ENCODE measurements around the gene KLHL3.
"Not testable (repeated sequence)": the region's sequence is repeated elsewhere in the genome, so short reads cannot be mapped to it uniquely, and the experiment has no call there.

The KLHL3 gene

DNA sequence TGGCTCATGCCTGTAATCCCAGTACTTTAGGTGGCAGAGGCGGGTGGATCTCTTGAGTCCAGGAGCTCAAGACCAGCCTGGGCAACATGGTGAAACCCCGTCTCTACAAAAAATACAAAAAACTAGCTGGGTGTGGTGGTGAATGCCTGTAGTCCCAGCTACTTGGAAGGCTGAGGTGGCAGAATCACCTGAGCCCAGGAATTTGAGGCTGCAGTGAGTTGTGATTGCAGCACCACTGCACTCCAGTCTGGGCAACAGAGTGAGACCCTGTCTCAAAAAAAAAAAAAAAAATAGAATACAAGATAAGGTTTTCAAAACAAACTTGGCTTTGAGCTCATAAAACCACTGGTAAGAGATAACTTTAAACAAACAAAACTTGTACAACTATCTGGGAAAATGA lies 92.8 kb downstream of the KLHL3 start:
- not testable (repeated sequence) for DNase-seq (ENCODE audit: low spot score in 2 of 2); ATAC-seq; H3K27ac Mint-ChIP-seq; H3K4me3 Mint-ChIP-seq; H3K4me1 Mint-ChIP-seq; H3K9me3 Mint-ChIP-seq; H3K36me3 Mint-ChIP-seq

- no peak for ATAC-seq
- Mint-ChIP-seq H3K27ac (no peak overlapping the region), H3K36me3 (no peaks in the 10 kb centered on the region), H3K4me3 (no peak overlapping the region), H3K4me1 (no peaks in the 10 kb centered on the region), H3K9me3 (no peaks in the 10 kb centered on the region)
- DNase-seq (ENCODE audit: low spot score in 2 of 2): no peak
Observed at GRCh38 chr5:137642091-137642490, 93.8 kb downstream of the KLHL3 start.

GRCh38 chr5:137641148-137641547 lies 94.7 kb downstream of the KLHL3 start:
- H3K9me3 Mint-ChIP-seq: no peaks in the 10 kb centered on the region
- H3K36me3 Mint-ChIP-seq: no peaks in the 10 kb centered on the region
- H3K4me3 Mint-ChIP-seq: no peak overlapping the region
- no peak overlapping the region for H3K27ac Mint-ChIP-seq
- H3K4me1 Mint-ChIP-seq: no peaks in the 10 kb centered on the region
- DNase-seq (ENCODE audit: low spot score in 2 of 2): no peak
- ATAC-seq: no peak

DNA sequence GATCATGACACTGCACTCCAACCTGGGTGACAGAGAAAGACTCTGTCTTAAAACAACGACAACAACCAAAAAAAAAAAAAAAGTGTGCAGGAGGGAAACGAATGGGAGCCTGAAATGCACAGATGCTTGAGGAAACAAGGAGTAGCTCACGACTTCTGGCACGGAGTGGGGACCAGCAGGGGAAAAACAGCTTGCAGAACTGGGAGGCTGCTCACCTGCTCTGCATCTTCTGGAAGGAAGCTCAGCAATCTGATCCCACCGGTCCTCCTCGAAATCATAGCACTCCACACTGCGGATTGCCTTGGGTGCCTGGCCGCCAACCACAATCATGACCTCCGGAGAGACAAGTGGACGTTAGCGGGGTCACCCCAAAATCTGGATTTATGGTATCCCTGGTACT lies 96.2 kb downstream of the KLHL3 start:
- H3K9me3 Mint-ChIP-seq: no peaks in the 10 kb centered on the region
- no peak overlapping the region for H3K4me3 Mint-ChIP-seq
- no peak overlapping the region for H3K27ac Mint-ChIP-seq
- no peaks in the 10 kb centered on the region for H3K36me3 Mint-ChIP-seq
- ATAC-seq (no peak), DNase-seq (ENCODE audit: low spot score in 2 of 2) (no peak)
- H3K4me1 Mint-ChIP-seq: no peaks in the 10 kb centered on the region

DNA sequence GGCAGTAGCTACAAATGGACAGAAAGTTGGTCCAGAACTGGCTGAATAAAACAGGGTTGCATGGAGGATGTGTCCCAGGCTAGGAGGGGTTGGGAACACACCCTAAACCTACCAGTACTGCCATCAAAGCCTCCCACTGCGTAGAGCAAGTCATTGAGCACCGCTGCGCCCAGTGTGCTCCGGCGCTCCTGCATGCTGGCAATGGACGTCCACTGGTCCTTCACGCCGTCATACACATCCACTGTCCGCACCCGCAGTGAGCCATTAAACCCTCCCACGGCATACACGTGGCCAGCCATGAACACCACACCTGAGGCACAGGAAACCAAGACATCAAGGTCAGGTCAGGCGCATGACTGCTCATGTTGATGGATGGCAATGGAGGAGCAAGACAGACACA lies 97.0 kb downstream of the KLHL3 start:
- H3K27ac Mint-ChIP-seq: no peak overlapping the region
- H3K9me3 Mint-ChIP-seq: no peaks in the 10 kb centered on the region
- H3K4me3 Mint-ChIP-seq: no peak overlapping the region
- DNase-seq (ENCODE audit: low spot score in 2 of 2) (no peak), ATAC-seq (no peak)
- H3K36me3 Mint-ChIP-seq: no peaks in the 10 kb centered on the region
- no peaks in the 10 kb centered on the region for H3K4me1 Mint-ChIP-seq

GRCh38 chr5:137636830-137637714 lies 98.8 kb downstream of the KLHL3 start:
- no peaks in the 10 kb centered on the region for H3K9me3 Mint-ChIP-seq
- no peak for ATAC-seq

DNA sequence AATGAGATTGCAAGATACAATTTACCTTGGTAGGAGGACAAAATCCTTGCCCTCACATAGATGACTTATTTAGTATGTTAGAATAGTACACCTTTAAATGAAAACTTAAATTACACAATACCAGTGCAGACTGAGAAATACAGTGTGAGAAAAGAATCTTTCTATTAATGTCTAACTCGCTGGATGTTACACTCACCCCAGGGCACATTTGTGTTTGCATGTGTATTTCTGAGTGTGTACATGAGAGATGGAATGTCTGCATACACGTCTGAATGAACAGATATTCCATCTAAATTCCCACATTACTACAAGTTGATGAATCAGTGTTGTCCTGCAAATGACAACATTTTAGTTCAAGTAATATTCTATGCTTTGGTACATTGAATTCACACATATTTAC lies 99.8 kb downstream of the KLHL3 start:
- DNase-seq (ENCODE audit: low spot score in 2 of 2): no peak
- Mint-ChIP-seq H3K4me1 (no peaks in the 10 kb centered on the region), H3K36me3 (no peaks in the 10 kb centered on the region), H3K27ac (no peak overlapping the region), H3K9me3 (no peaks in the 10 kb centered on the region), H3K4me3 (no peak overlapping the region)
- no peak for ATAC-seq

More at GRCh38 chr5:137636830-137637714, 98.8 kb downstream of the KLHL3 start:
- H3K27ac Mint-ChIP-seq: no peak overlapping the region
- no peaks in the 10 kb centered on the region for H3K36me3 Mint-ChIP-seq
- H3K4me1 Mint-ChIP-seq: no peaks in the 10 kb centered on the region
- H3K4me3 Mint-ChIP-seq: no peak overlapping the region
- DNase-seq (ENCODE audit: low spot score in 2 of 2): no peak

DNA sequence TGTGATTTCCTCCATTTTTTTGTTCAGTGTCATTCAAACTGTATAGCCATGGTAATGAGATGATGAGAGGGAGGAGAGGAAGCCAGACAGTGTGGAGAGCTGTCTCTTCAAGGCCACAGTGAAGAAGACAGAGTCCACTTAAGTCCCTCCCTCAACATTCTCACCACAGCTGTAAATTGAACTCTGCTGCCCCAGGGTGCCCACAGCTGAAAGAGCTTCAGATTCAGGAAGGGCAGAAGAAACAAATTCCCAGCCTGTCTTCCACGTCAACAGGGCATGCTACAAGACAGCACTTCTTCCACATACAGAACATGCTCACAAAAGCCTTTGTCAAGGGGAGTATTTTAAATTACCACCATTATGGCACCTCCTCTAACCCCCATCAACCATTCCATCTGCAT lies 100.4 kb downstream of the KLHL3 start:
- peak; percentile 16 for ATAC-seq
- DNase-seq (ENCODE audit: low spot score in 2 of 2): no peak
- Mint-ChIP-seq H3K9me3 (no peaks in the 10 kb centered on the region), H3K4me3 (no peak overlapping the region), H3K27ac (peak overlapping the region; percentile 16), H3K36me3 (no peaks in the 10 kb centered on the region), H3K4me1 (no peaks in the 10 kb centered on the region)

GRCh38 chr5:137633896-137634295 lies 102.0 kb downstream of the KLHL3 start:
- no peaks in the 10 kb centered on the region for H3K4me1 Mint-ChIP-seq
- H3K9me3 Mint-ChIP-seq: no peaks in the 10 kb centered on the region
- no peak for DNase-seq (ENCODE audit: low spot score in 2 of 2)
- H3K27ac Mint-ChIP-seq: no peak overlapping the region
- H3K36me3 Mint-ChIP-seq: no peaks in the 10 kb centered on the region
- no peak for ATAC-seq
- no peak overlapping the region for H3K4me3 Mint-ChIP-seq

GRCh38 chr5:137632716-137633115 lies 103.2 kb downstream of the KLHL3 start:
- no peaks in the 10 kb centered on the region for H3K4me1 Mint-ChIP-seq
- H3K27ac Mint-ChIP-seq: no peak overlapping the region

GRCh38 chr5:137631453-137631852 lies 104.4 kb downstream of the KLHL3 start:
- DNase-seq (ENCODE audit: low spot score in 2 of 2): no peak
- Mint-ChIP-seq H3K36me3 (no peaks in the 10 kb centered on the region), H3K4me1 (no peaks in the 10 kb centered on the region), H3K9me3 (no peaks in the 10 kb centered on the region), H3K27ac (no peak overlapping the region), H3K4me3 (no peak overlapping the region)
- ATAC-seq: no peak

More at GRCh38 chr5:137632716-137633115, 103.2 kb downstream of the KLHL3 start:
- H3K36me3 Mint-ChIP-seq: no peaks in the 10 kb centered on the region
- no peak for DNase-seq (ENCODE audit: low spot score in 2 of 2)
- no peak for ATAC-seq
- no peaks in the 10 kb centered on the region for H3K9me3 Mint-ChIP-seq
- H3K4me3 Mint-ChIP-seq: no peak overlapping the region

- Mint-ChIP-seq H3K9me3 (no peaks in the 10 kb centered on the region), H3K4me1 (no peaks in the 10 kb centered on the region), H3K4me3 (no peak overlapping the region), H3K27ac (no peak overlapping the region), H3K36me3 (no peaks in the 10 kb centered on the region)
- ATAC-seq (no peak), DNase-seq (ENCODE audit: low spot score in 2 of 2) (no peak)
Observed at GRCh38 chr5:137630972-137631370, 104.9 kb downstream of the KLHL3 start.

- ATAC-seq: no peak
- no peak overlapping the region for H3K4me3 Mint-ChIP-seq
- no peaks in the 10 kb centered on the region for H3K4me1 Mint-ChIP-seq
- no peaks in the 10 kb centered on the region for H3K36me3 Mint-ChIP-seq
- H3K27ac Mint-ChIP-seq: no peak overlapping the region
- no peaks in the 10 kb centered on the region for H3K9me3 Mint-ChIP-seq
- no peak for DNase-seq (ENCODE audit: low spot score in 2 of 2)
Observed at GRCh38 chr5:137630216-137630971, 105.5 kb downstream of the KLHL3 start.

GRCh38 chr5:137629646-137630045 lies 106.2 kb downstream of the KLHL3 start:
- Mint-ChIP-seq H3K9me3 (no peaks in the 10 kb centered on the region), H3K36me3 (no peaks in the 10 kb centered on the region), H3K27ac (no peak overlapping the region), H3K4me1 (no peaks in the 10 kb centered on the region), H3K4me3 (no peak overlapping the region)
- ATAC-seq (peak; percentile 71), DNase-seq (ENCODE audit: low spot score in 2 of 2) (no peak)

GRCh38 chr5:137627706-137628105 lies 108.2 kb downstream of the KLHL3 start:
- Mint-ChIP-seq H3K4me3 (no peak overlapping the region), H3K27ac (no peak overlapping the region), H3K36me3 (no peaks in the 10 kb centered on the region), H3K4me1 (no peaks in the 10 kb centered on the region), H3K9me3 (no peaks in the 10 kb centered on the region)
- ATAC-seq (no peak), DNase-seq (ENCODE audit: low spot score in 2 of 2) (no peak)

- H3K4me1 Mint-ChIP-seq: no peaks in the 10 kb centered on the region
- DNase-seq (ENCODE audit: low spot score in 2 of 2): no peak
- no peak overlapping the region for H3K27ac Mint-ChIP-seq
- no peaks in the 10 kb centered on the region for H3K36me3 Mint-ChIP-seq
- no peaks in the 10 kb centered on the region for H3K9me3 Mint-ChIP-seq
- ATAC-seq: no peak
- no peak overlapping the region for H3K4me3 Mint-ChIP-seq
Observed at GRCh38 chr5:137627293-137627692, 108.6 kb downstream of the KLHL3 start.
